ENCODE data around the gene CAPN5. TPM values are rescaled to one million over a fixed set of nuclear protein-coding genes. Genes with fewer than 3 reads are reported as not detected.
"Not testable (repeated sequence)": the region's sequence is repeated elsewhere in the genome, so short reads cannot be mapped to it uniquely, and the experiment has no call there.

Gene CAPN5
- polyA plus RNA-seq, 12 donors = 7.9 to 29.4 (median 11.0) TPM; not detected in 1

GRCh38 chr11:77040401-77040777 lies 26.4 kb upstream of the CAPN5 start:
- DNase-seq = no peak

DNA sequence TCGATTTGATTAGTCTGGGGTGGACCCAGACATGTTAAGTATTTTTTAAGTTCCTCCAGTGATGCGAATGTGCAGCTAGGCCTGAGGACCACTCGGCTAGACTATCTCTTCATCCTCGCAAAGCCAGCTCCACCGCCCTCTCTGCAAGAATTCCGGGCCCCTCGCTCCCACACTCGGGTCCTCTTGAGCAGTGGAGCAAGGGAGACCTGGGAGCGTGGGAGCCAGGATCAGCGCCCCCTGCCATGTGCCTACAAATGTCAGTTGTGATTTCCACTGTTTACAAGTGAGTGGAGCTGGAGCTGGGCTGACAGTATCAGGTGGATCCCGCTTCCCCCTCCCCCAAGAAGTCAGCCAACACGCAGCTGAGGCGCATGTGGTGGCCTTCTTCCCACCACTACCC lies 25.9 kb upstream of the CAPN5 start:
- no peak for DNase-seq

- no peak for DNase-seq
Observed at GRCh38 chr11:77042111-77042726, 24.6 kb upstream of the CAPN5 start.

DNA sequence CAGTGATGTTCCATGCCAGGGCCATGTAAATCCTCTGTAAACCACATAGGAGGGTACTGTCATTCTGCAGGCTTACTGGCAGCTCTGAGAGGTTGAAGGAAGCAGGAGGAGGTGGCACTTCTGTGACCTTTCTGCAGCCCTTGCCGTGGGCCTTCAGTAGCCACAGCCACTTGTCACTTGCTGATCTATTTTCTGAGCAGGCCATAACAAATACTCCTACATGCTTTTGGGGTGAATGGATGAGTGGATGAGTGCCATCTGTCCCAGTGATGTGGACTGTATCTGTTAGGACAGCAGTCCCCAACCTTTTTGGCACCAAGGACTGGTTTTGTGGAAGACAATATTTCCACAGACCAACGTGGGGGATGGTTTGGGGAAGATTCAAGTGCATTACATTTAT lies 22.4 kb upstream of the CAPN5 start:
- no peak for DNase-seq

DNA sequence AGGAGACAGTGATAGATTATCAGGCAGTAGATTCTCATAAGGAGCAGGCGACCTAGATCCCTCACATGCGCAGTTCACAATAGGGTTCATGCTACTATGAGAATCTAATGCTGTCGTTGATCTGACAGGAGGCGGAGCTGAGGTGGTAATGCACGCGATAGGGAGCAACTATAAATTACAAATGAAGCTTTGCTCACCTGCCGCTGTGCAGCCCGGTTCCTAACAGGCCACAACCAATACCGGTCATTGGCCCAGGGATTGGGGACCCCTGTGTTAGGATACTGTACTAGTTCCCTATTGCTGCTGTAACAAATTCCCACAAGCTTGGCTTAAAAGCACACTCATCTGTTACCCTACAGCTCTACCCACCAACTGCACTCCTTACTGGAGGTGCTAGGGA lies 21.9 kb upstream of the CAPN5 start:
- no peak for DNase-seq

DNA sequence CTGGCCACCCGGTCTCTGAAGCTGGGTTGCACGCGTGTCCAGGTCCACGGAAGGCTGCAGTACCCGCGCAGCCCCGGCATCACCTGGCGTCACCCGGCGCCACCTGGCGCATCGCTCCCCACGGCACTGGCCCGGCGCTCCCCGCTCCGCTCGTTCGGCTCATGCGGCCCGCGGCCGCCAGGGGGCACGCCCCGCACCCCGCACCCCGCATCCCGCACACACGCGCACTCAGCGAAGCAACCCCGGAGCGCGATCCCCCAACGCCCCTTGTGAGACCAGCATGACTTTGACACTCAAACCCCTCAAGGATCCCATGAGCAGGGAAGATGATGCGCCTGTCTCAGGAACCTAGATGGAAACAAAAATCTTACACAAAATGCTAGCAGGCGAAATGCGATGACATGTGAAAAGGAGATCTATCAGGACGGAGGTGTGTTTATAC lies 20.7 kb upstream of the CAPN5 start:
- DNase-seq = no peak

GRCh38 chr11:77047007-77047927 lies 19.5 kb upstream of the CAPN5 start:
- DNase-seq = peak; percentile 91

GRCh38 chr11:77047928-77048446 lies 18.8 kb upstream of the CAPN5 start:
- DNase-seq = not testable (repeated sequence)

- no peak for DNase-seq
Observed at GRCh38 chr11:77049026-77049425, 17.7 kb upstream of the CAPN5 start.

GRCh38 chr11:77051511-77051910 lies 15.3 kb upstream of the CAPN5 start:
- no peak for DNase-seq

GRCh38 chr11:77052518-77052917 lies 14.3 kb upstream of the CAPN5 start:
- DNase-seq = no peak

GRCh38 chr11:77053217-77054015 lies 13.4 kb upstream of the CAPN5 start:
- DNase-seq = no peak

DNA sequence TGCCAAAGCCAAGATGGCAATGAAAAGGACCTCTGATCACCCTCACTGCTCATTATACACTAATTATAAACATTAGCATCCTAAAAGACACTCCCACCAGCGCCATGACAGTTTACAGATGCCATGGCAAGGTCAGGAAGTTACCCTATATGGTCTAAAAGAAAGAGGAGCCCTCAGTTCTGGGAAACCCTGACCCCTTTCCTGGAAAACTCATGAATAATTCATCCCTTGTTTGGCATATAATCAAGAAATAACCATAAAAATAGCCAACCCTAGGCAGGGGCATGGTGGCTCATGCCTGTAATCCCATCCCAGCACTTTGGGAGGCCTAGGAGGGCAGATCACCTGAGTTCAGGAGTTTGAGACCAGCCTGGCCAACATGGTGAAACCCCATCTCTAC lies 12.7 kb upstream of the CAPN5 start:
- no peak for DNase-seq

DNA sequence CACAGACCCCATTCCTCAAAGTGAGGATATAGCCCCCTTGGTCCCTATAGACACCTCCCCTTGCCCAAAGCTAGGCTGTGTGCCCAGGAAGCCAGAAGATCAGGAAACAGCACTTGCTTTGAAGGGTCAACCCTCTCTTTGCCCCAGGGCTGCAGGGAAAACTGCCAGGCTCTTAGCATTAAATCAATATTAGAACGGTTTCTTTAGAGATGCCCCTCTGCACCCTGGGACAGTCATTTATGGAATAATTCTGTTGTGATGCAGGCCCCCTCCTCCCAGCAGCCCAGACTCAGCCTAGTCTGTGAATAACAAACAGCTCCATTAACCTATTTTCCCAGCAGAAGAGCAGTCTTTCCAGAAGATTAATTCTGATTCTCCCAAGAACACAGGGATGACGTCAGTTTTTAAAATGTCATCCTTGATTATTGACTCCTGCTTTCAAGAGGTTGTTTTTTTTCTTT lies 11.6 kb upstream of the CAPN5 start:
- no peak for DNase-seq

DNA sequence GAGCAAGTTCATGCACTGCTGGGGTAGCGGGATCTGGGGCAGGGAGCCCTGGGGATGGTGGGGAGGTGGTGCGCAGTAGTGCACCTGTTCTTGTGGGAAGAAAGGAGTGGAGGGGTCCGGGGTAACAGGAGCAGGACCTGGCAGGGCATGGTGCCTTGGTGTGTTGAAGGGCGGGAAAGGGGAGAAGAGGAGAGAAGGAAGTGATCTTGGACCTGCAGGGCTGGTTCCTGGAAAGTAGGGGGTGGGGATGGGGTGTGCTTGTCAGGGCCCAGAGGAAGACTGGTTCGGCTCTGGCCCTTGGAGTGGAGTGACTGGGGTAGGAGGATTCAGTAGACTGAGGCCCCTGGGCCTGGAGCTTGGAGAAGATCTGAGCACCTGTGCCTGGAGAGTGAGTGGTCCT lies 10.9 kb upstream of the CAPN5 start:
- DNase-seq = no peak

GRCh38 chr11:77056814-77057402 lies 9.9 kb upstream of the CAPN5 start:
- DNase-seq = no peak

- no peak for DNase-seq
Observed at GRCh38 chr11:77057938-77058474, 8.8 kb upstream of the CAPN5 start.

DNA sequence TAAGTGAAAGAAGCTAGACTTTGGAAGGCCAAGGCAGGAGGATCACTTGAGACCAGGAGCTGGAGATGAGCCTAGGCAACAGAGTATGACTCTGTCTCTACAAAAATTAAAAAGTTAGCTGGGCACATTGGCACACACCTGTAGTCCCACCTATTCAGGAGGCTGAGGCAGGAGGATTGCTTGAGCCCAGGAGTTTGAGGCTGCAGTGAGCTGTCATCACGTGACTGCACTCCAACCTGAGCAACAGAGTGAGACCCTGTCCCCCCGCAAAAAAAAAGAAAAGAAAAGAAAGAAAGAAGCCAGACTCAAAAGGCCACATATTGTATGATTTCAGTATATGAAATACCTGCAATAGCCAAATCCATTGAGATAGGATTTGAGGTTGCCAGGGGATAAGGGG lies 7.9 kb upstream of the CAPN5 start:
- DNase-seq = no peak

- no peak for DNase-seq
Observed at GRCh38 chr11:77059806-77060205, 7.0 kb upstream of the CAPN5 start.

DNA sequence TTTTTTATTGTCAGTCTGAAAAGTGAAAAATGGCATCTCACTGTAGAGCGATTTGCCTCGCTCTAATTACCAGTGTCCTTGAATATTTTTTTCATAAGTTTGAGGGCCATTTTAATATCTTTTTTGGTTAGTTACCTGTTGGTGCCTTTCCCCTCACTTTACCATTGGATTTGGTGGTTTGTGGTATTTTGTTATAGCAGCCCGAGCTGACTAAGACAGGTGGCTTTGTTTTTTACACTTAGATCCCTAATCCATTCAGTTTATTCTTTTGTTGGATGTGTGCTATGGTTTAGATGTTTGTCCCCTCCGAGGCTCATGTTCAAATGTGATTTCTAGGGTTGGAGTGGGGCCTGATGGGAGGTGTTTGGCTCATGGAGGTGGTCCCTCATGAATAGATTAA lies 6.5 kb upstream of the CAPN5 start:
- DNase-seq = no peak

- DNase-seq = not testable (repeated sequence)
Observed at GRCh38 chr11:77061258-77061657, 5.5 kb upstream of the CAPN5 start.

Measured in muscle of arm (tissue), 12 donors.